DOHH2 (cell line): Measurements from ENCODE around the gene CDK16.

Experiments
- H3F3A ChIP-seq: fragments of 200-600 bp; sonication (generic), shearing (Covaris generic); 2 replicates; pipeline ENCODE4 v1.6.0; 2016; ENCODE audit warnings: antibody characterized with exemption, mild to moderate bottlenecking; ENCODE audit not compliant: control insufficient read depth, insufficient read depth
- H3K27ac ChIP-seq: fragments of 200-600 bp; sonication (generic); 2 replicates; pipeline ENCODE4 v1.5.1; 2014; ENCODE audit warnings: low read depth, mild to moderate bottlenecking, low read length, moderate library complexity
- H3K27me3 ChIP-seq: fragments of 200-600 bp; sonication (generic); 2 replicates; pipeline ENCODE4 v1.6.1; 2014; ENCODE audit warnings: mild to moderate bottlenecking, low read length, mixed read lengths; ENCODE audit not compliant: control insufficient read depth
- H3K36me3 ChIP-seq: fragments of 200-600 bp; sonication (generic); 2 replicates; pipeline ENCODE4 v1.6.1; 2014; ENCODE audit warnings: mild to moderate bottlenecking, low read length, moderate library complexity, mixed read lengths; ENCODE audit not compliant: control insufficient read depth
- H3K4me1 ChIP-seq: fragments of 200-600 bp; sonication (generic); 2 replicates; pipeline ENCODE4 v1.6.1; 2014; ENCODE audit warnings: mild to moderate bottlenecking, low read length, mixed read lengths; ENCODE audit not compliant: control insufficient read depth
- H3K4me2 ChIP-seq: fragments of 200-600 bp; sonication (generic); 2 replicates; pipeline ENCODE4 v1.6.0; 2014; ENCODE audit warnings: mild to moderate bottlenecking, low read length, moderate library complexity
- H3K4me3 ChIP-seq: fragments of 200-600 bp; sonication (generic); 2 replicates; pipeline ENCODE4 v1.5.1; 2014; ENCODE audit warnings: mild to moderate bottlenecking, low read length, mixed read lengths
- H3K79me2 ChIP-seq: fragments of 200-600 bp; sonication (generic); 2 replicates; pipeline ENCODE4 v1.6.1; 2014; ENCODE audit warnings: mild to moderate bottlenecking, low read length, mixed read lengths; ENCODE audit not compliant: control insufficient read depth
- H3K9me2 ChIP-seq: fragments of 200-600 bp; sonication (generic); replicated peaks from 2 replicates; pipeline ENCODE4 v1.6.1; 2014; ENCODE audit warnings: mild to moderate bottlenecking, low read length, mixed read lengths; ENCODE audit not compliant: control insufficient read depth
- H3K9me3 ChIP-seq: fragments of 200-600 bp; sonication (generic); 2 replicates; pipeline ENCODE4 v1.6.1; 2014; ENCODE audit warnings: antibody characterized with exemption, low read length, mixed read lengths; ENCODE audit not compliant: control insufficient read depth, insufficient read depth
- H4K20me1 ChIP-seq: fragments of 200-600 bp; sonication (generic); 2 replicates; pipeline ENCODE4 v1.6.0; 2014; ENCODE audit warnings: low read depth, mild to moderate bottlenecking, antibody characterized with exemption, low read length, moderate library complexity; ENCODE audit not compliant: control insufficient read depth, insufficient read depth
- CTCF ChIP-seq: fragments of 200-600 bp; sonication (generic); IDR thresholded peaks from one replicate; pipeline ENCODE4 v1.5.1; 2014; ENCODE audit warnings: antibody characterized with exemption, mild to moderate bottlenecking, low read depth, low read length; ENCODE audit not compliant: poor library complexity, severe bottlenecking
- EZH2phosphoT487 ChIP-seq: fragments of 200-600 bp; sonication (generic); IDR thresholded peaks from 2 replicates; pipeline ENCODE4 v1.6.1; 2017; ENCODE audit warnings: borderline replicate concordance, mild to moderate bottlenecking, antibody characterized with exemption, low read length, moderate library complexity, mixed read lengths

Gene CDK16

GRCh38 chrX:47199286-47199685 lies 19.2 kb upstream of the CDK16 start:
- Histone ChIP-seq H3K4me1 (peaks cover 21% of the 10 kb centered on the region), H3K27ac (no peak overlapping the region), H3K4me2 (no peak overlapping the region), H3K9me2 (no peaks in the 10 kb centered on the region), H3K36me3 (peaks cover 90% of the 10 kb centered on the region), H3K9me3 (no peaks in the 10 kb centered on the region), H3K27me3 (no peaks in the 10 kb centered on the region), H4K20me1 (peaks cover 4% of the 10 kb centered on the region; the same call in 1 of the 2 replicates), H3K79me2 (peaks cover 45% of the 10 kb centered on the region), H3F3A (no peaks in the 10 kb centered on the region), H3K4me3 (no peak overlapping the region)
- TF ChIP-seq CTCF (no peak), EZH2phosphoT487 (no peak)

- Histone ChIP-seq H3K36me3 (peaks cover 90% of the 10 kb centered on the region), H3F3A (no peaks in the 10 kb centered on the region), H3K4me3 (no peak overlapping the region), H3K4me1 (peaks cover 10% of the 10 kb centered on the region), H4K20me1 (peaks cover 4% of the 10 kb centered on the region; the same call in 1 of the 2 replicates), H3K27me3 (no peaks in the 10 kb centered on the region), H3K79me2 (peaks cover 32% of the 10 kb centered on the region), H3K9me3 (no peaks in the 10 kb centered on the region), H3K9me2 (no peaks in the 10 kb centered on the region), H3K27ac (no peak overlapping the region), H3K4me2 (no peak overlapping the region)
- TF ChIP-seq EZH2phosphoT487 (no peak), CTCF (no peak)
Measured at GRCh38 chrX:47200385-47201150, 17.9 kb upstream of the CDK16 start.

- Histone ChIP-seq H3K4me3 (no peak overlapping the region), H3K36me3 (peaks cover 89% of the 10 kb centered on the region), H4K20me1 (no peaks in the 10 kb centered on the region), H3K9me2 (no peaks in the 10 kb centered on the region), H3K79me2 (peaks cover 23% of the 10 kb centered on the region), H3K4me2 (no peak overlapping the region), H3K27me3 (no peaks in the 10 kb centered on the region), H3K4me1 (peaks cover 1% of the 10 kb centered on the region; the same call in 1 of the 2 replicates), H3K9me3 (no peaks in the 10 kb centered on the region), H3K27ac (no peak overlapping the region), H3F3A (no peaks in the 10 kb centered on the region)
- TF ChIP-seq EZH2phosphoT487 (no peak), CTCF (no peak)
Measured at GRCh38 chrX:47201345-47201944, 17.0 kb upstream of the CDK16 start.
